Measurements from ENCODE around the gene HMCN1.

Gene HMCN1

DNA sequence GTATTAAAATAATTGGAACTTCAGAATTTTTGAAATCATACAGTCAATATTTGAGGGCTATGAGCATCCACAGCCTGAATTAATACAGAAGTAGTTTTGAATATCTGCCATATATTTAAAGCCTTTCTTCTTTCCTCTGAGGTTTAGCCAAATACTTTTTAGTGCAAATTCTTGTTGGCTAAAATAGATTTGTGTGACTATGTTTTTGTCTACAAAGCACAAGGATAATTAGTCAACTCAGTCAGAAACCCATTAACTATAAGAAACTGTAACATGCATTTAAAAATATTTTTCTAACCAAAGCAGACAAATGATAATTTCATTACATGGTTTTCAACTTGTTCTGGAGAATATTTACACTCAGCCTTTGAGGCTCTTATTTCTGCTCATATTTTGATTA lies 408.7 kb downstream of the HMCN1 start:
- Histone ChIP-seq H3K9me3 (ENCODE audit: insufficient read depth, low read length) (no peaks in the 10 kb centered on the region), H3K79me2 (ENCODE audit: insufficient read depth, low read length) (no peaks in the 10 kb centered on the region), H3K4me3 (ENCODE audit: insufficient read depth, low read length, poor library complexity, severe bottlenecking) (no peak overlapping the region), H3K27ac (ENCODE audit: low read depth, low read length) (no peak overlapping the region), H3K9me2 (replicated peaks; ENCODE audit: insufficient read depth, low read length) (no peaks in the 10 kb centered on the region), H3K27me3 (ENCODE audit: low read length) (no peaks in the 10 kb centered on the region), H3K36me3 (ENCODE audit: low read length) (no peaks in the 10 kb centered on the region), H2AFZ (ENCODE audit: low read depth, low read length, severe bottlenecking) (no peak overlapping the region), H3F3A (ENCODE audit: insufficient read depth) (no peaks in the 10 kb centered on the region), H3K4me2 (ENCODE audit: low read depth, low read length, poor library complexity, severe bottlenecking) (no peak overlapping the region), H3K9ac (ENCODE audit: low read length) (no peak overlapping the region), H4K20me1 (ENCODE audit: low read depth, low read length) (no peaks in the 10 kb centered on the region)
- TF ChIP-seq, protein P1, sequence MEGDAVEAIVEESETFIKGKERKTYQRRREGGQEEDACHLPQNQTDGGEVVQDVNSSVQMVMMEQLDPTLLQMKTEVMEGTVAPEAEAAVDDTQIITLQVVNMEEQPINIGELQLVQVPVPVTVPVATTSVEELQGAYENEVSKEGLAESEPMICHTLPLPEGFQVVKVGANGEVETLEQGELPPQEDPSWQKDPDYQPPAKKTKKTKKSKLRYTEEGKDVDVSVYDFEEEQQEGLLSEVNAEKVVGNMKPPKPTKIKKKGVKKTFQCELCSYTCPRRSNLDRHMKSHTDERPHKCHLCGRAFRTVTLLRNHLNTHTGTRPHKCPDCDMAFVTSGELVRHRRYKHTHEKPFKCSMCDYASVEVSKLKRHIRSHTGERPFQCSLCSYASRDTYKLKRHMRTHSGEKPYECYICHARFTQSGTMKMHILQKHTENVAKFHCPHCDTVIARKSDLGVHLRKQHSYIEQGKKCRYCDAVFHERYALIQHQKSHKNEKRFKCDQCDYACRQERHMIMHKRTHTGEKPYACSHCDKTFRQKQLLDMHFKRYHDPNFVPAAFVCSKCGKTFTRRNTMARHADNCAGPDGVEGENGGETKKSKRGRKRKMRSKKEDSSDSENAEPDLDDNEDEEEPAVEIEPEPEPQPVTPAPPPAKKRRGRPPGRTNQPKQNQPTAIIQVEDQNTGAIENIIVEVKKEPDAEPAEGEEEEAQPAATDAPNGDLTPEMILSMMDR (IDR thresholded peaks at IDR 0.05; ENCODE audit: insufficient read depth, low read length, poor library complexity, severe bottlenecking), result no peak
- no peak for TF ChIP-seq EZH2phosphoT487 (conservative IDR thresholded peaks at IDR 0.05; ENCODE audit: low read length)

DNA sequence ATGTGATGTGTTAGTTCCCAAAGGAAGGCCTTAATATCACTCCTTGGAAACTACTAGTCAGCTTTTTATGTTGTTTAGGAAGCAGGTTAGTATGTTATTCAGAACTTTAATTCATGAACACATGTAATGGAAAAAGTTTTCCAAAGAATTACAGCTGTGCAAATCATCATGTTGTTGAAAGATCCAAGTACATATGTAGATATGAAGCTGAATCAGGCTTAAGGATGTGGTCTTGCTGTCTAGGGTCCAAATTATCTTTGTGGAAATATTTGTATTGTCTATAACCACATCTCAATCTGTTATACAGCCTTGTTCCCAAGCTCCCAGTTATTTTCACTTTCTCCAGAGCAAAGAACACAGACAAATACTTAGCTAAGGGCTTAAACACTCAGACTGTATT lies 409.3 kb downstream of the HMCN1 start:
- Histone ChIP-seq H4K20me1 (ENCODE audit: low read depth, low read length) (no peaks in the 10 kb centered on the region), H3K4me2 (ENCODE audit: low read depth, low read length, poor library complexity, severe bottlenecking) (no peak overlapping the region), H3K9me3 (ENCODE audit: insufficient read depth, low read length) (no peaks in the 10 kb centered on the region), H2AFZ (ENCODE audit: low read depth, low read length, severe bottlenecking) (no peak overlapping the region), H3K4me3 (ENCODE audit: insufficient read depth, low read length, poor library complexity, severe bottlenecking) (no peak overlapping the region), H3K9ac (ENCODE audit: low read length) (no peak overlapping the region), H3F3A (ENCODE audit: insufficient read depth) (no peaks in the 10 kb centered on the region), H3K79me2 (ENCODE audit: insufficient read depth, low read length) (no peaks in the 10 kb centered on the region), H3K27me3 (ENCODE audit: low read length) (no peaks in the 10 kb centered on the region), H3K27ac (ENCODE audit: low read depth, low read length) (no peak overlapping the region), H3K9me2 (replicated peaks; ENCODE audit: insufficient read depth, low read length) (no peaks in the 10 kb centered on the region), H3K36me3 (ENCODE audit: low read length) (no peaks in the 10 kb centered on the region)
- TF ChIP-seq, protein P1 (IDR thresholded peaks at IDR 0.05; ENCODE audit: insufficient read depth, low read length, poor library complexity, severe bottlenecking), result no peak
- TF ChIP-seq EZH2phosphoT487 (conservative IDR thresholded peaks at IDR 0.05; ENCODE audit: low read length), result no peak

DNA sequence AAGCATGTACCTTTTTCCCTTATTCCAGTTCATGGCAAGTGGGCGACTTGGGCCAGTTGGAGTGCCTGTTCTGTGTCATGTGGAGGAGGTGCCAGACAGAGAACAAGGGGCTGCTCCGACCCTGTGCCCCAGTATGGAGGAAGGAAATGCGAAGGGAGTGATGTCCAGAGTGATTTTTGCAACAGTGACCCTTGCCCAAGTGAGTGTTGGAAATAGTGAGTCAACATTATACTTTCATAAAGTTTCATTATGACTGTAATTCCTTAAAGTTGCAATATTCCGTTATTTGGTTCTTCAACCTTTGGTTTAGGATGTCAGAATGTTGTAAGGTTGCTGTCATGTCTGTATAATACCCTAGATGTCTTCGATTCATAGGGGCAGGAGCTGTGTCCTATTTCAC lies 410.3 kb downstream of the HMCN1 start:
- Histone ChIP-seq H3K4me3 (ENCODE audit: insufficient read depth, low read length, poor library complexity, severe bottlenecking) (no peak overlapping the region), H3K27me3 (ENCODE audit: low read length) (no peaks in the 10 kb centered on the region), H3K36me3 (ENCODE audit: low read length) (no peaks in the 10 kb centered on the region), H3K79me2 (ENCODE audit: insufficient read depth, low read length) (no peaks in the 10 kb centered on the region), H3K9ac (ENCODE audit: low read length) (no peak overlapping the region), H3K9me3 (ENCODE audit: insufficient read depth, low read length) (no peaks in the 10 kb centered on the region), H3K9me2 (replicated peaks; ENCODE audit: insufficient read depth, low read length) (no peaks in the 10 kb centered on the region), H3K4me2 (ENCODE audit: low read depth, low read length, poor library complexity, severe bottlenecking) (no peak overlapping the region), H3F3A (ENCODE audit: insufficient read depth) (no peaks in the 10 kb centered on the region), H2AFZ (ENCODE audit: low read depth, low read length, severe bottlenecking) (no peak overlapping the region), H3K27ac (ENCODE audit: low read depth, low read length) (no peak overlapping the region), H4K20me1 (ENCODE audit: low read depth, low read length) (no peaks in the 10 kb centered on the region)
- TF ChIP-seq, protein P1 (IDR thresholded peaks at IDR 0.05; ENCODE audit: insufficient read depth, low read length, poor library complexity, severe bottlenecking), result no peak
- TF ChIP-seq EZH2phosphoT487 (conservative IDR thresholded peaks at IDR 0.05; ENCODE audit: low read length), result no peak
